GM23338 (cell line): ENCODE measurements around the gene SHISAL1.

Source experiments
- CREB1 ChIP-seq: fragments of 250-450 bp; sonication (Bioruptor Pico); IDR thresholded peaks from 2 replicates; pipeline ENCODE4 v1.5.0; 2020; ENCODE audit warnings: low read depth, mild to moderate bottlenecking, moderate library complexity
- EZH2 ChIP-seq: fragments of 200-600 bp; sonication (generic); IDR thresholded peaks from one replicate; pipeline ENCODE4 v1.8.0; 2017; ENCODE audit warnings: antibody characterized with exemption, mild to moderate bottlenecking, low read depth; ENCODE audit not compliant: unreplicated experiment
- EZH2phosphoT487 ChIP-seq: fragments of 200-600 bp; sonication (generic); IDR thresholded peaks from one replicate; pipeline ENCODE4 v1.8.1; 2018; ENCODE audit warnings: antibody characterized with exemption; ENCODE audit not compliant: unreplicated experiment
- JUNB ChIP-seq: IDR thresholded peaks from one replicate; pipeline ENCODE4 v1.6.1; 2016; ENCODE audit warnings: antibody characterized with exemption; ENCODE audit not compliant: unreplicated experiment
- NANOG ChIP-seq: IDR thresholded peaks from 2 replicates; pipeline ENCODE4 v1.6.1; 2016; ENCODE audit warnings: antibody characterized with exemption, borderline replicate concordance
- POLR2AphosphoS5 ChIP-seq: IDR thresholded peaks from 2 replicates; pipeline ENCODE4 v1.6.1; 2016; ENCODE audit warnings: antibody characterized with exemption, low read depth
- STAT1 ChIP-seq: IDR thresholded peaks from one replicate; pipeline ENCODE4 v1.6.1; 2016; ENCODE audit warnings: antibody characterized with exemption; ENCODE audit not compliant: unreplicated experiment
- ZNF331 ChIP-seq: fragments of 250-450 bp; sonication (Bioruptor Pico); IDR thresholded peaks from 2 replicates; pipeline ENCODE4 v1.5.0; 2020; ENCODE audit warnings: low read depth, mild to moderate bottlenecking, moderate library complexity
- TF ChIP-seq, protein P1 (sequence below), 2 experiments: fragments of 200-600 bp in 1 of 2; sonication (generic) in 1 of 2; conservative IDR thresholded peaks; 2 replicates each; pipeline versions ENCODE4 v1.5.1 to v1.6.1; 2016 to 2017; ENCODE audit warnings: antibody characterized with exemption in 2 of 2, low read depth in 2 of 2, mild to moderate bottlenecking in 2 of 2, moderate library complexity in 1 of 2
- TF ChIP-seq, protein P2 (sequence below): IDR thresholded peaks from one replicate; pipeline ENCODE4 v1.6.1; 2018; ENCODE audit warnings: antibody characterized with exemption; ENCODE audit not compliant: unreplicated experiment

DNA sequence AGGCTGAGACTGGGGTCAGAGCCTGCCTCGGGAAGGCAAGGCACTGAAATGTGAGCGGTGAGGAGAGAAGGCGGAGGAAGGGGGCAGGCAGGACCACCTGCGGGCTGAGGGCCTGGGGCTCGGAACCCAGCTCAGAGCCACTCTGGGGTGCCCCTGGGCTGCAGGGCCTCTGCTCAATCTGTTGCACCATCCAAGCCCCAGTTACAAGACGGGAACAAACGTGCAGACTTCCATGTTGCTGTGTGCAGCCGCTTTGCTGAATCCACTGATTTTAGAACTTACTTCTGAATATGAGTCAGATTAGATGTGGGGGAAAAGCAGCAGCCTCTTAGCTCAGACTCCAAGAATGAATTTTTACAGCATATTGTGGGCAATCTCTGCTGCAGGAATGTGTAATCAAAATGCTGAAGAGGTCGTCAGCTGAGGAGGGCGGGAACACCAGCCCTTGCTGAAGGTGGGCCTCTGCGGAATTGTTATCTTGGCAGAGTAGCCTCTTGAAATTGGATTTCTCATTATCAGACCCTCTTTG lies 110.4 kb downstream of the SHISAL1 start:
- TF ChIP-seq POLR2AphosphoS5 (no peak), EZH2 (no peak), CREB1 (CRISPR knock-in tag) (no peak), STAT1 (no peak), NANOG (no peak), JUNB (no peak), EZH2phosphoT487 (no peak), ZNF331 (CRISPR knock-in tag) (no peak)
- TF ChIP-seq, protein P1, sequence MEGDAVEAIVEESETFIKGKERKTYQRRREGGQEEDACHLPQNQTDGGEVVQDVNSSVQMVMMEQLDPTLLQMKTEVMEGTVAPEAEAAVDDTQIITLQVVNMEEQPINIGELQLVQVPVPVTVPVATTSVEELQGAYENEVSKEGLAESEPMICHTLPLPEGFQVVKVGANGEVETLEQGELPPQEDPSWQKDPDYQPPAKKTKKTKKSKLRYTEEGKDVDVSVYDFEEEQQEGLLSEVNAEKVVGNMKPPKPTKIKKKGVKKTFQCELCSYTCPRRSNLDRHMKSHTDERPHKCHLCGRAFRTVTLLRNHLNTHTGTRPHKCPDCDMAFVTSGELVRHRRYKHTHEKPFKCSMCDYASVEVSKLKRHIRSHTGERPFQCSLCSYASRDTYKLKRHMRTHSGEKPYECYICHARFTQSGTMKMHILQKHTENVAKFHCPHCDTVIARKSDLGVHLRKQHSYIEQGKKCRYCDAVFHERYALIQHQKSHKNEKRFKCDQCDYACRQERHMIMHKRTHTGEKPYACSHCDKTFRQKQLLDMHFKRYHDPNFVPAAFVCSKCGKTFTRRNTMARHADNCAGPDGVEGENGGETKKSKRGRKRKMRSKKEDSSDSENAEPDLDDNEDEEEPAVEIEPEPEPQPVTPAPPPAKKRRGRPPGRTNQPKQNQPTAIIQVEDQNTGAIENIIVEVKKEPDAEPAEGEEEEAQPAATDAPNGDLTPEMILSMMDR (conservative IDR thresholded peaks at IDR 0.05; ENCODE audit: low read depth in 2 of 2) = no peak
- TF ChIP-seq, protein P2, sequence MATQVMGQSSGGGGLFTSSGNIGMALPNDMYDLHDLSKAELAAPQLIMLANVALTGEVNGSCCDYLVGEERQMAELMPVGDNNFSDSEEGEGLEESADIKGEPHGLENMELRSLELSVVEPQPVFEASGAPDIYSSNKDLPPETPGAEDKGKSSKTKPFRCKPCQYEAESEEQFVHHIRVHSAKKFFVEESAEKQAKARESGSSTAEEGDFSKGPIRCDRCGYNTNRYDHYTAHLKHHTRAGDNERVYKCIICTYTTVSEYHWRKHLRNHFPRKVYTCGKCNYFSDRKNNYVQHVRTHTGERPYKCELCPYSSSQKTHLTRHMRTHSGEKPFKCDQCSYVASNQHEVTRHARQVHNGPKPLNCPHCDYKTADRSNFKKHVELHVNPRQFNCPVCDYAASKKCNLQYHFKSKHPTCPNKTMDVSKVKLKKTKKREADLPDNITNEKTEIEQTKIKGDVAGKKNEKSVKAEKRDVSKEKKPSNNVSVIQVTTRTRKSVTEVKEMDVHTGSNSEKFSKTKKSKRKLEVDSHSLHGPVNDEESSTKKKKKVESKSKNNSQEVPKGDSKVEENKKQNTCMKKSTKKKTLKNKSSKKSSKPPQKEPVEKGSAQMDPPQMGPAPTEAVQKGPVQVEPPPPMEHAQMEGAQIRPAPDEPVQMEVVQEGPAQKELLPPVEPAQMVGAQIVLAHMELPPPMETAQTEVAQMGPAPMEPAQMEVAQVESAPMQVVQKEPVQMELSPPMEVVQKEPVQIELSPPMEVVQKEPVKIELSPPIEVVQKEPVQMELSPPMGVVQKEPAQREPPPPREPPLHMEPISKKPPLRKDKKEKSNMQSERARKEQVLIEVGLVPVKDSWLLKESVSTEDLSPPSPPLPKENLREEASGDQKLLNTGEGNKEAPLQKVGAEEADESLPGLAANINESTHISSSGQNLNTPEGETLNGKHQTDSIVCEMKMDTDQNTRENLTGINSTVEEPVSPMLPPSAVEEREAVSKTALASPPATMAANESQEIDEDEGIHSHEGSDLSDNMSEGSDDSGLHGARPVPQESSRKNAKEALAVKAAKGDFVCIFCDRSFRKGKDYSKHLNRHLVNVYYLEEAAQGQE = no peak
